ENCODE data around the gene CCDC136. TPM values are rescaled to one million over a fixed set of nuclear protein-coding genes. Genes with fewer than 3 reads are reported as not detected.

Gene CCDC136
- total and polyA plus RNA-seq, 4 experiments from 2014 or later, result 3.4 to 20.4 (median 18.3) TPM; not detected in 1

- no peaks in the 10 kb centered on the region for H3K27me3 Mint-ChIP-seq
- peaks cover 6 to 18% (median 12%) of the 10 kb centered on the region in 4 donors for H3K4me1 Mint-ChIP-seq
- no peaks in the 10 kb centered on the region for H3K9me3 Mint-ChIP-seq
- DNase-seq, result no peak
- intact Hi-C loops (cut with micrococcal nuclease), result no loop called here
- H3K4me3 Mint-ChIP-seq, result no peak overlapping the region
- H3K27me3 ChIP-seq (ENCODE audit: insufficient read depth, low read length), result no peaks in the 10 kb centered on the region
- POLR2A ChIA-PET (ENCODE audit: partially characterized antibody), result no interaction called here
- H3K9me3 ChIP-seq (ENCODE audit: control insufficient read depth in 1 of 2, low read length in 2 of 2), result no peaks in the 10 kb centered on the region
- H3K4me3 ChIP-seq (ENCODE audit: low read length in 2 of 2), result no peak overlapping the region
- H3K36me3 Mint-ChIP-seq, result peaks cover 0 to 9% of the 10 kb centered on the region in 2 donors
- H3K27ac Mint-ChIP-seq, result peak overlapping the region in 2 of 7 donors; percentile 50 to 90
- CTCF ChIA-PET (ENCODE audit: partially characterized antibody), result interaction anchor here (1.0 kb wide), 1 partner anchor 10 kb away, joined by 3 read pairs; no protein-coding TSS in a partner anchor
- H3K27ac ChIP-seq (ENCODE audit: low read depth, low read length), result no peak overlapping the region
- peaks cover 15% of the 10 kb centered on the region for H3K4me1 ChIP-seq (ENCODE audit: insufficient read depth, low read length)
- no peaks in the 10 kb centered on the region for H3K36me3 ChIP-seq (ENCODE audit: insufficient read depth, low read length)
Measured at GRCh38 chr7:128794436-128794835, 2.7 kb downstream of the CCDC136 start.

- Mint-ChIP-seq H3K4me3 (no peak overlapping the region), H3K27ac (peak overlapping the region in 1 of 7 donors; percentile 60), H3K27me3 (no peaks in the 10 kb centered on the region), H3K4me1 (peaks cover 5 to 11% (median 8%) of the 10 kb centered on the region in 4 donors), H3K36me3 (peaks cover 0 to 9% of the 10 kb centered on the region in 2 donors), H3K9me3 (no peaks in the 10 kb centered on the region)
- no peaks in the 10 kb centered on the region for H3K36me3 ChIP-seq (ENCODE audit: insufficient read depth, low read length)
- no peaks in the 10 kb centered on the region for H3K27me3 ChIP-seq (ENCODE audit: insufficient read depth, low read length)
- POLR2A ChIA-PET (ENCODE audit: partially characterized antibody), result no interaction called here
- CTCF ChIA-PET (ENCODE audit: partially characterized antibody), result interaction anchor here (1.0 kb wide), 1 partner anchor 11 kb away, joined by 3 read pairs; no protein-coding TSS in a partner anchor
- intact Hi-C loops (cut with micrococcal nuclease), result no loop called here
- no peak overlapping the region for H3K27ac ChIP-seq (ENCODE audit: low read depth, low read length)
- peaks cover 13% of the 10 kb centered on the region for H3K4me1 ChIP-seq (ENCODE audit: insufficient read depth, low read length)
- H3K9me3 ChIP-seq (ENCODE audit: control insufficient read depth in 1 of 2, low read length in 2 of 2), result no peaks in the 10 kb centered on the region
- no peak for DNase-seq
- H3K4me3 ChIP-seq (ENCODE audit: low read length in 2 of 2), result no peak overlapping the region
Measured at GRCh38 chr7:128795129-128795528, 3.4 kb downstream of the CCDC136 start.

GRCh38 chr7:128796327-128796726, 4.6 kb downstream of the CCDC136 start:
- no peaks in the 10 kb centered on the region for H3K27me3 Mint-ChIP-seq
- intact Hi-C loops (cut with micrococcal nuclease), result no loop called here
- Histone ChIP-seq H3K4me3 (ENCODE audit: low read length in 2 of 2) (no peak overlapping the region), H3K36me3 (ENCODE audit: insufficient read depth, low read length) (peaks cover 3% of the 10 kb centered on the region), H3K9me3 (ENCODE audit: control insufficient read depth in 1 of 2, low read length in 2 of 2) (no peaks in the 10 kb centered on the region), H3K27ac (ENCODE audit: low read depth, low read length) (no peak overlapping the region), H3K27me3 (ENCODE audit: insufficient read depth, low read length) (no peaks in the 10 kb centered on the region), H3K4me1 (ENCODE audit: insufficient read depth, low read length) (peaks cover 9% of the 10 kb centered on the region)
- H3K4me1 Mint-ChIP-seq, result peaks cover 3 to 7% (median 5%) of the 10 kb centered on the region in 4 donors
- H3K4me3 Mint-ChIP-seq, result no peak overlapping the region
- H3K36me3 Mint-ChIP-seq, result peaks cover under 1 to 18% of the 10 kb centered on the region in 2 donors
- POLR2A ChIA-PET (ENCODE audit: partially characterized antibody), result no interaction called here
- no peak overlapping the region for H3K27ac Mint-ChIP-seq
- DNase-seq, result no peak
- no peaks in the 10 kb centered on the region for H3K9me3 Mint-ChIP-seq
- CTCF ChIA-PET (ENCODE audit: partially characterized antibody), result no interaction called here

- intact Hi-C loops (cut with micrococcal nuclease), result no loop called here
- H3K4me3 ChIP-seq (ENCODE audit: low read length in 2 of 2), result no peak overlapping the region
- ChIA-PET CTCF (ENCODE audit: partially characterized antibody) (interaction anchor here (0.8 kb wide), 1 partner anchor 16 kb away, joined by 3 read pairs; no protein-coding TSS in a partner anchor), POLR2A (ENCODE audit: partially characterized antibody) (interaction anchor here (1.2 kb wide), 1 partner anchor 84 kb away, joined by 3 read pairs; no protein-coding TSS in a partner anchor)
- Mint-ChIP-seq H3K36me3 (peaks cover 4 to 16% of the 10 kb centered on the region in 2 donors), H3K9me3 (no peaks in the 10 kb centered on the region), H3K27ac (peak overlapping the region in 1 of 7 donors; percentile 10), H3K4me1 (no peaks in the 10 kb centered on the region), H3K27me3 (no peaks in the 10 kb centered on the region), H3K4me3 (no peak overlapping the region)
- H3K9me3 ChIP-seq (ENCODE audit: control insufficient read depth in 1 of 2, low read length in 2 of 2), result no peaks in the 10 kb centered on the region
- no peaks in the 10 kb centered on the region for H3K27me3 ChIP-seq (ENCODE audit: insufficient read depth, low read length)
- peaks cover 6% of the 10 kb centered on the region for H3K36me3 ChIP-seq (ENCODE audit: insufficient read depth, low read length)
- no peak overlapping the region for H3K27ac ChIP-seq (ENCODE audit: low read depth, low read length)
- no peaks in the 10 kb centered on the region for H3K4me1 ChIP-seq (ENCODE audit: insufficient read depth, low read length)
- no peak for DNase-seq
Measured at GRCh38 chr7:128799451-128799850, 7.7 kb downstream of the CCDC136 start.

GRCh38 chr7:128800567-128800966, 8.8 kb downstream of the CCDC136 start:
- H3K4me3 Mint-ChIP-seq, result no peak overlapping the region
- no peak overlapping the region for H3K27ac Mint-ChIP-seq
- POLR2A ChIA-PET (ENCODE audit: partially characterized antibody), result interaction anchor here (1.2 kb wide), 1 partner anchor 83 kb away, joined by 3 read pairs; no protein-coding TSS in a partner anchor
- no peaks in the 10 kb centered on the region for H3K4me1 ChIP-seq (ENCODE audit: insufficient read depth, low read length)
- H3K9me3 ChIP-seq (ENCODE audit: control insufficient read depth in 1 of 2, low read length in 2 of 2), result no peaks in the 10 kb centered on the region
- peaks cover 10 to 16% of the 10 kb centered on the region in 2 donors for H3K36me3 Mint-ChIP-seq
- H3K36me3 ChIP-seq (ENCODE audit: insufficient read depth, low read length), result peaks cover 14% of the 10 kb centered on the region
- no peaks in the 10 kb centered on the region for H3K27me3 ChIP-seq (ENCODE audit: insufficient read depth, low read length)
- no peaks in the 10 kb centered on the region for H3K27me3 Mint-ChIP-seq
- H3K27ac ChIP-seq (ENCODE audit: low read depth, low read length), result no peak overlapping the region
- H3K4me3 ChIP-seq (ENCODE audit: low read length in 2 of 2), result no peak overlapping the region
- H3K9me3 Mint-ChIP-seq, result no peaks in the 10 kb centered on the region
- intact Hi-C loops (cut with micrococcal nuclease), result no loop called here
- CTCF ChIA-PET (ENCODE audit: partially characterized antibody), result no interaction called here
- H3K4me1 Mint-ChIP-seq, result no peaks in the 10 kb centered on the region
- no peak for DNase-seq

- DNase-seq, result no peak
- POLR2A ChIA-PET (ENCODE audit: partially characterized antibody), result no interaction called here
- Mint-ChIP-seq H3K4me3 (no peak overlapping the region), H3K27ac (no peak overlapping the region), H3K36me3 (peaks cover 11 to 17% of the 10 kb centered on the region in 2 donors), H3K4me1 (no peaks in the 10 kb centered on the region), H3K27me3 (no peaks in the 10 kb centered on the region), H3K9me3 (no peaks in the 10 kb centered on the region)
- Histone ChIP-seq H3K36me3 (ENCODE audit: insufficient read depth, low read length) (peaks cover 16% of the 10 kb centered on the region), H3K4me1 (ENCODE audit: insufficient read depth, low read length) (no peaks in the 10 kb centered on the region), H3K9me3 (ENCODE audit: control insufficient read depth in 1 of 2, low read length in 2 of 2) (no peaks in the 10 kb centered on the region), H3K4me3 (ENCODE audit: low read length in 2 of 2) (no peak overlapping the region), H3K27me3 (ENCODE audit: insufficient read depth, low read length) (no peaks in the 10 kb centered on the region), H3K27ac (ENCODE audit: low read depth, low read length) (no peak overlapping the region)
- CTCF ChIA-PET (ENCODE audit: partially characterized antibody), result no interaction called here
- intact Hi-C loops (cut with micrococcal nuclease), result no loop called here
Measured at GRCh38 chr7:128801003-128801402, 9.2 kb downstream of the CCDC136 start.

- H3K9me3 Mint-ChIP-seq, result no peaks in the 10 kb centered on the region
- CTCF ChIA-PET (ENCODE audit: partially characterized antibody), result no interaction called here
- no peak overlapping the region for H3K4me3 Mint-ChIP-seq
- no peaks in the 10 kb centered on the region for H3K27me3 Mint-ChIP-seq
- POLR2A ChIA-PET (ENCODE audit: partially characterized antibody), result no interaction called here
- H3K36me3 Mint-ChIP-seq, result peaks cover 16 to 23% of the 10 kb centered on the region in 2 donors
- peaks cover 16% of the 10 kb centered on the region for H3K36me3 ChIP-seq (ENCODE audit: insufficient read depth, low read length)
- no peak overlapping the region for H3K27ac ChIP-seq (ENCODE audit: low read depth, low read length)
- no peaks in the 10 kb centered on the region for H3K4me1 Mint-ChIP-seq
- H3K27me3 ChIP-seq (ENCODE audit: insufficient read depth, low read length), result no peaks in the 10 kb centered on the region
- no peaks in the 10 kb centered on the region for H3K4me1 ChIP-seq (ENCODE audit: insufficient read depth, low read length)
- no peak for DNase-seq
- H3K9me3 ChIP-seq (ENCODE audit: control insufficient read depth in 1 of 2, low read length in 2 of 2), result no peaks in the 10 kb centered on the region
- H3K27ac Mint-ChIP-seq, result peak overlapping the region in 1 of 7 donors; percentile 36
- intact Hi-C loops (cut with micrococcal nuclease), result no loop called here
- no peak overlapping the region for H3K4me3 ChIP-seq (ENCODE audit: low read length in 2 of 2)
Measured at GRCh38 chr7:128801667-128802418, 10.1 kb downstream of the CCDC136 start.

Data from CD4-positive, alpha-beta memory T cell (primary cell).